PC-9 (cell line): Measurements from ENCODE around the gene CCDC88C. TPM values are rescaled to one million over a fixed set of nuclear protein-coding genes. Genes with fewer than 3 reads are reported as not detected.

Source experiments
- BruUV-seq: library from RNA; stranded (reverse); fragments of 400-500 nt; replicated peaks from 2 replicates; lab custom pipeline; 2021; lab: Mats Ljungman, UMichigan
- CTCF ChIA-PET: fragments of 300-600 bp; sonication (Branson Sonifier 250); formaldehyde crosslinking; loops from one replicate; lab custom pipeline; 2022; ENCODE audit warnings: antibody characterized with exemption; lab: Charles Lee
- POLR2A ChIA-PET: fragments of 300-600 bp; sonication (Branson Sonifier 250); formaldehyde crosslinking; loops from one replicate; lab custom pipeline; 2022; ENCODE audit warnings: antibody characterized with exemption; ENCODE audit not compliant: unreplicated experiment; lab: Charles Lee
- DNase-seq, 2 experiments: peaks; one replicate each; pipeline versions ENCODE4 v3.0.0 to v3.0.0-alpha.2; 2015 to 2022; ENCODE audit warnings: mixed read lengths in 1 of 2
- H2AFZ ChIP-seq: fragments of 200-600 bp; sonication (generic); 2 replicates; pipeline ENCODE4 v1.8.1; 2017; ENCODE audit warnings: antibody characterized with exemption
- H3F3A ChIP-seq: fragments of 200-600 bp; sonication (generic); 2 replicates; pipeline ENCODE4 v1.8.1; 2017; ENCODE audit warnings: antibody characterized with exemption, mild to moderate bottlenecking, low read depth; ENCODE audit not compliant: insufficient read depth
- H3K27ac ChIP-seq: fragments of 200-600 bp; sonication (generic); 2 replicates; pipeline ENCODE4 v1.6.1; 2016; ENCODE audit warnings: mixed run types
- H3K27me3 ChIP-seq: fragments of 200-600 bp; sonication (generic); 2 replicates; pipeline ENCODE4 v1.6.1; 2016; ENCODE audit warnings: low read depth, mixed run types; ENCODE audit not compliant: insufficient read depth
- H3K36me3 ChIP-seq: fragments of 200-600 bp; sonication (generic); 2 replicates; pipeline ENCODE4 v1.6.1; 2016; ENCODE audit warnings: low read depth, mixed run types
- H3K4me1 ChIP-seq: fragments of 200-600 bp; sonication (generic); replicated peaks from 2 replicates; pipeline ENCODE4 v1.6.1; 2016; ENCODE audit warnings: mixed run types; ENCODE audit not compliant: insufficient read depth
- H3K4me2 ChIP-seq: fragments of 200-600 bp; sonication (generic); 2 replicates; pipeline ENCODE4 v1.6.1; 2017; ENCODE audit warnings: mixed run types
- H3K4me3 ChIP-seq: fragments of 200-600 bp; sonication (generic); 2 replicates; pipeline ENCODE4 v1.6.1; 2016; ENCODE audit warnings: mixed run types
- H3K79me2 ChIP-seq: fragments of 200-600 bp; sonication (generic); 2 replicates; pipeline ENCODE4 v1.6.1; 2017; ENCODE audit warnings: low read depth, mixed run types
- H3K9me2 ChIP-seq: fragments of 200-600 bp; sonication (generic); 2 replicates; pipeline ENCODE4 v1.8.1; 2017; ENCODE audit warnings: mild to moderate bottlenecking; ENCODE audit not compliant: insufficient read depth
- H3K9me3 ChIP-seq: fragments of 200-600 bp; sonication (generic); 2 replicates; pipeline ENCODE4 v1.8.1; 2016; ENCODE audit warnings: low read depth; ENCODE audit not compliant: insufficient read depth
- H4K20me1 ChIP-seq: fragments of 200-600 bp; sonication (generic); 2 replicates; pipeline ENCODE4 v1.8.1; 2017; ENCODE audit not compliant: insufficient read depth
- CTCF ChIP-seq: fragments of 200-600 bp; sonication (generic); conservative IDR thresholded peaks from 2 replicates; pipeline ENCODE4 v1.6.1; 2017; ENCODE audit warnings: mixed run types, antibody characterized with exemption, mild to moderate bottlenecking, moderate library complexity
- EZH2 ChIP-seq: fragments of 200-600 bp; sonication (generic); IDR thresholded peaks from 2 replicates; pipeline ENCODE4 v1.8.0; 2017; ENCODE audit warnings: antibody characterized with exemption, low read depth
- intact Hi-C: fragments of 100-400 bp; cut with micrococcal nuclease; formaldehyde crosslinking; loops from one replicate; pipeline ENCODE4 v1.10.0; 2022; ENCODE audit not compliant: unreplicated experiment
- total RNA-seq: library from RNA; stranded (reverse); gene quantifications from 2 replicates; pipeline ENCODE4 v1.2.3, GENCODE V29; 2021

The CCDC88C gene
- total RNA-seq, 1 experiment from 2014 or later = 7.4 TPM

- H3K9me2 ChIP-seq = no peaks in the 10 kb centered on the region
- no peaks in the 10 kb centered on the region for H3F3A ChIP-seq
- no peak for DNase-seq
- intact Hi-C loops = no loop called here
- no peaks in the 10 kb centered on the region for H3K27me3 ChIP-seq
- H3K4me1 ChIP-seq = no peaks in the 10 kb centered on the region
- H3K36me3 ChIP-seq = no peaks in the 10 kb centered on the region
- no peak overlapping the region for H3K4me2 ChIP-seq
- no peak overlapping the region for H3K4me3 ChIP-seq
- no peaks in the 10 kb centered on the region for H3K79me2 ChIP-seq
- CTCF ChIA-PET = no interaction called here
- POLR2A ChIA-PET = no interaction called here
- no peak for TF ChIP-seq CTCF
- no peak for TF ChIP-seq EZH2
- no peak overlapping the region for H3K27ac ChIP-seq
- no peak overlapping the region for H2AFZ ChIP-seq
- no peaks in the 10 kb centered on the region for H4K20me1 ChIP-seq
- no TSS peak for BruUV-seq
- no peaks in the 10 kb centered on the region for H3K9me3 ChIP-seq
Observed at GRCh38 chr14:91350483-91350812, 67.2 kb downstream of the CCDC88C start.

DNA sequence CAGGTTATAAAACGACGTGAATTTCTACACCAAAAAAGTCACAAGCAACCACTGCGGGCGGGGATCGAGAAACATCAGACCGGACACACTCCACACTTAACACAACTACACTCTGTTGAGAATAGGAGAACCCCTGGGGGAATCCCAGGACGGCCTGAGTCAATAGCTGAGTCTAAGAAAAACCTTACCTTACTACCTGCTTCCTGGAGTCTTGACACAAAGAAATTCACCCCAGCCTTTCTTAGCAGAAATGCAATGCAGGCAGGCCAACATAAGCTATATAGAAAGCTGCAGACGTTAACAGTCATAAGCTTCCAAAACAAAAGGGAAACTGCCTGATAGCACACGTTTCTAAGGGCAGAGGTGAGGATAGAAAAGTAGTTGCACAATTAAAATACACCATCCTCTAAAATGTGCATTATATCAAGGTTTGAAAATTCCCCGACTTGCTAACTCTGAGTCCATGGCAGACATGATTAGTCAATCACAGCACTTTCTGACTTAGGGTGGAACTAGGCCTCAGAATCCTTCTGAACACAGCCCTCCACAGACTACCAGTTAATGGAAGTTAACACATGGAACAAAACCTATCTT is 68.0 kb downstream of the CCDC88C start:
- Histone ChIP-seq H4K20me1 (no peaks in the 10 kb centered on the region), H3K4me2 (no peak overlapping the region), H2AFZ (no peak overlapping the region), H3F3A (no peaks in the 10 kb centered on the region), H3K79me2 (no peaks in the 10 kb centered on the region), H3K36me3 (no peaks in the 10 kb centered on the region), H3K27me3 (no peaks in the 10 kb centered on the region), H3K27ac (no peak overlapping the region), H3K4me3 (no peak overlapping the region), H3K9me3 (no peaks in the 10 kb centered on the region), H3K4me1 (no peaks in the 10 kb centered on the region), H3K9me2 (no peaks in the 10 kb centered on the region)
- BruUV-seq = no TSS peak
- CTCF ChIA-PET = no interaction called here
- DNase-seq = no peak
- POLR2A ChIA-PET = no interaction called here
- intact Hi-C loops = no loop called here
- no peak for TF ChIP-seq EZH2
- TF ChIP-seq CTCF = no peak

GRCh38 chr14:91348845-91349465 is 68.7 kb downstream of the CCDC88C start:
- CTCF ChIA-PET = no interaction called here
- TF ChIP-seq CTCF (no peak), EZH2 (no peak)
- H4K20me1 ChIP-seq = no peaks in the 10 kb centered on the region
- intact Hi-C loops = no loop called here
- no peak overlapping the region for H2AFZ ChIP-seq
- no peaks in the 10 kb centered on the region for H3K9me2 ChIP-seq
- no peak overlapping the region for H3K27ac ChIP-seq
- POLR2A ChIA-PET = no interaction called here
- H3K4me1 ChIP-seq = no peaks in the 10 kb centered on the region
- no peaks in the 10 kb centered on the region for H3K36me3 ChIP-seq
- no peak overlapping the region for H3K4me2 ChIP-seq
- no peaks in the 10 kb centered on the region for H3K27me3 ChIP-seq
- no peaks in the 10 kb centered on the region for H3K79me2 ChIP-seq
- no peaks in the 10 kb centered on the region for H3F3A ChIP-seq
- no peak overlapping the region for H3K4me3 ChIP-seq
- DNase-seq = no peak
- no peaks in the 10 kb centered on the region for H3K9me3 ChIP-seq
- BruUV-seq = no TSS peak
